Amygdala (tissue), 56 donors: Measurements from ENCODE around the gene HIGD1A.

ENCODE experiments used
- DNase-seq, 56 donors: peaks; one replicate each; lab custom pipeline; 2025; lab: John Stamatoyannopoulos, UW

HIGD1A gene

DNA sequence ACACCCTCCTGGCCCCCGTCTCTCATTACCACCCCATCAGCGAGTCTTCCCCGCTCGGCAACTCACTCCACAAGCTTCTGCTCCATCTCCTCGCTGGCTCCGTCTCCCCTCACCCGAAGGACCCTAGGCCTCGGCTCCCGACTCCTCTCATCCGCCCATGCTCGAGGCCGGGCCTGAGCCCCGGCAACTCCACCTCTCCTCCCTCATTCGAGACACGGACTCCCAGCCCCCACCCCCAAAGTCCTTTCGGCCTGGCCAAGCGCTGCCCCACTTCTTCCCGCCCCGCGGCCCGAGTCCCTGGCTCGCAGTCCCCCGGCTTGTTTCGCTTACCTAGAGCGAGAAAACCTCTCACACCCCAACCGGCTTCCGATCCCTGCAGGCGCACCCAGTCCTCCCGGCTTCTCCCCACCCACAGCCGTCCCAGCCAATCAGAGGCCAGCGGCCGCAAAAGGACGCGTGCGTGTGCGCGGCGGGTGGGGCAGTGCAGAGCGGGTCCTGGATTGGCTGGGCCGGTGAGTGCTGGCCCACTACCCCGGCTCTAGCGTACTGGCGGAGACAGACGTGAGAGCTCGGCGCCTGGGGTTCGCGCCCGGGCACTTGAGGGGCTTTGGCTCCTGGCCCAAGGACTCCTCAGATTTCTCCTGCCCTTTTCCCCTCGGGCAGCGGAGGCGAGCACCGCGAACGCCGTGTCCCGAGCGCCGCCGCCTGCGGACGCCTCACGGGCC is at the start of gene HIGD1A:
TSS of gene HIGD1A (minus strand) at position 385 of the 725 bp plus-strand sequence. CDS start 10,237 bp downstream, outside the sequence.
- peak; percentile 79 to 98 (median 94) for DNase-seq

DNA sequence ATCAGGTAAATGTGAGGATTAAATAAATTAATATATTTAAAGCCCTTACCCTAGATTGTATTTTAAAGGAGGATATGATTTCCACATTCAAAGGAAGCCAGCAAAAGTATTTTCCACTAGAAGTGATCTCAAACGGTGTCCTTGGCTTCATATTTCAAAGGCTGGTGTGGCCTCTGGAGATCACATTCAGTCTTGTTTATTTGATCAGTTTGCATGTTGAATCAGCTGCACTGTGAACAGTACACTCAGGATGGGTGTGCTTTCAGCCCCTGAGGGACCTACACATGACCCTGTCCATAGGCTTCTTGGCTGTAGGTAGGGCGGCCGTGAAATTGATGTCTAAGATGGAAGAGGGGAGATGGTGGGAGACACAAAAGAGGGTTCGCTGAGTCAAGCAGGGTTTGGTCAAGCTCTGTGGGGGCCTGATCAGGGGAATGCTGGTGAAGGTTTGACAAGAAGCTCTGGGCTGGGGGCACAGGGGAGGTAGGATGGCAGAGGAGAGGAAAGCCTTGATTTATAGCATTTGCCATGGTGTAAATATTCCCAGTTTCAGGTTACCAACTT is 49.5 kb upstream of the HIGD1A start:
- DNase-seq, result no peak

DNA sequence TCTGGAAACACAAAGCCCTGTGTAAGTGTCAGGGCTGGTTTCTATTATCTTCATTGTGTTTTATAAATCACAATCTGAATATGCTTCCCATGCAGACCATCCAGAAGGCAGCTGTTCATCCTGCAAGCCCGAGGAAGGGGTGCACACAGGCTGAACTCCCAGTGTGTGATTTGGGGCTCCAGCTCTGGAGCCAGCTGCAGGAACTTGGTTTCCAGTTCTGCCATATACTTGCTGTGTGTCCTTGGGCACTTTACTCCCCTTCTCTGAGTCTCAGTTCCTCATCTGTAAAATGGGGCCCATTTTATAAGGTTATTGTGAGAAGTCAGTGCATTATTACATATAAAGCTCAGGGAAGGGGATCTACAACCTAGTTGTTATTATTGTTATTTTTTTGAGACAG is 48.8 kb upstream of the HIGD1A start:
- no peak for DNase-seq

DNA sequence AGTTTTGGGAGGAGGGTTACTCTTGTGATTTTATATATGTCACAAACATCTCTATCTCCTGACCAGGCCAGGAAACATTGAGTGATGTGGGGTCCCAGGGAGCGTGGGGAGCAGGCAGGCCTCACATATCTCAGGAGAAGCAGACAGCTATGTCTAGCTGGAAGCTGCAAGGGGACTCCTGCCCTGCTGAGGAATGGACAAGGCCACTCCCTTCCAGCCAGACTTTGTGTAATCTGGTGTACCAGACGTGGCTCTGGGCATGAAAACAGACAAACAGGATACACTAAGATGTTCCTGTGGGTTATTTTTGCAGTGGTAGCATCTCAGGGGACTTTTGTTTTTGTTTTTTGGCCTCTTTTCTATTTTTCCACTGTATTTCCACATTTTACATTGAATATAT is 48.2 kb upstream of the HIGD1A start:
- DNase-seq, result no peak

DNA sequence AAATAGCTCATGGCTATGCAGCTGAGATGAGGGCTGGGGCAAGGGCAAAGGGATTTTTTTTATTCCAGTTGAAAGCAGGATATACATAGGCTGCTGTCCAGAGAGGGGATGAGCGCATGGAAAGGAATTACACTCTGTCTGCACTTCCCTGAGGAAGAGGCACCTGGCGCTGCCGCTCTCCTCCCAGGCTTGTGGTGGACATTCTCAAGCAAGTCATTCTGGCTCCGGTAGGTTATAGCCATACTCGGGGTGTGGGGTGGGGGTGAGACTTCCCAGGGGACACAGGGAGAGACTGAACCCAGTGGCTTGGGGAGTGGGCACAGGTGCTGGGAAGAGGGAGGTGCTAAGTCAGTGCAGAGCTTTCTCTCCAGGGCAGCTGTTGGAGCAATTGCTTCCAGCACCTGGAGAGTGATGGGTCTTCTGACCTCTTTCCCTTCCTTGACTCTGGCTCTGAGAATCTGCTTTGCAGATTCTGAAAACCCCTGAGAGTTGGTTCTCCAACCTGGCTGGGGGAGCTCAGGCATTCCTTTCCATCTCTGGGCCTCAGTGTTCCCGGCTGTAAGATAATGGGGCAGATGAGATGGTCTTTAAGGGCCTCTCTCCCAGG is 47.0 kb upstream of the HIGD1A start:
- DNase-seq, result no peak

DNA sequence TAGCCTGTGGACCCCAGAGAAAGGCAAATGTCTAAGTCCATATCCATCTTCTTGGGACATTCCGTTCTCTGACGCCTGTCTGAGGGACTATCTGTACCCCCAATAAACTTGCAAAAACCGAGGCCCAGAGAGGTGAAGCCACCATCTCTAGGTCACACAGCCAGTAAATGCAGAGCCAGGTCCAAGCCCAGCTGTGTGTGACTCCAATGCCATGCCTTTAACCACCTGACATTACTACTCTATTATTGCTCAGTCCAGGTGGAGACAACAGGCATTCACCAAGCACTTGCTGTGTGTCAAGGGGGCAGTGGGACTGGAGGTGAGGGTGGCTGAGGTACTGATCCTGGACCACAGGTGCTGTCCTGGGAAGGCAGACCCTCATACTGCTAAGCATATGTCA is 46.0 kb upstream of the HIGD1A start:
- DNase-seq, result no peak

DNA sequence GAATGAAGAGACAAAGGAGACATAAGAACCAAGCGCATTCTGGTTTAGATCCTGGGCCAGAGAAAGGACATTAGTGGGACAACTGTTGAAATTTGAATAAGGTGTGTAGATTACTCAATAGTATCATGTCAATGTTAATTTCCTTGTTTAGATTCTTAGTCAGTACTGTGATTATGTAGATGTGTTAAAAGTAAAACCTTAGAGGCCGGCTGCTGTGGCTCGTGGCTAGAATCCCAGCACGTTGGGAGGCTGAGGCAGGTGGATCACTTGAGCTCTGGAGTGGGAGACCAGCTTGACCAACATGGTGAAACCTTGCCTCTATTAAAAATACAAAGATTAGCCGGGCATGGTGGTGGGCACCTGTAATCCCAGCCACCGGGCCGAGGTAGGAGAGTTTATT is 44.7 kb upstream of the HIGD1A start:
- DNase-seq, result no peak

DNA sequence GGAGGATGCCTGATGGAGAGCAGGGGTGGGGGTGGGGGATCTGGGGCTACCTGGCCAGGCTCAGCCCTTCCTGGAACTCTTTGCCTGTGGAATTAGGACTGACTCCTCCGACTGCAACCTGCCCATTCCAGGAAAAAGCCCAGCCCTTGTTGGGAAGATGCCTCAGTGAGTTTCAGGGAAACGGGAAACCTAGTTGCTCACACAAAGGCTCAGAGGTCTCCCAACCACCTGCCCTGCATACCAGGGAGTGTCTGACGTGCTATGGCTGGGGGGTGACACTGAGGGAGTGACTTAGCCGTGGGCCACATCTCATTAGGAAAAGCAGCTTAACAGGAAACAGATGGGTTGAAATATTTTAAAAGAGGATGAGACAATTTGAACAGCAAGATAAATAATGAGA is 43.4 kb upstream of the HIGD1A start:
- no peak for DNase-seq

DNA sequence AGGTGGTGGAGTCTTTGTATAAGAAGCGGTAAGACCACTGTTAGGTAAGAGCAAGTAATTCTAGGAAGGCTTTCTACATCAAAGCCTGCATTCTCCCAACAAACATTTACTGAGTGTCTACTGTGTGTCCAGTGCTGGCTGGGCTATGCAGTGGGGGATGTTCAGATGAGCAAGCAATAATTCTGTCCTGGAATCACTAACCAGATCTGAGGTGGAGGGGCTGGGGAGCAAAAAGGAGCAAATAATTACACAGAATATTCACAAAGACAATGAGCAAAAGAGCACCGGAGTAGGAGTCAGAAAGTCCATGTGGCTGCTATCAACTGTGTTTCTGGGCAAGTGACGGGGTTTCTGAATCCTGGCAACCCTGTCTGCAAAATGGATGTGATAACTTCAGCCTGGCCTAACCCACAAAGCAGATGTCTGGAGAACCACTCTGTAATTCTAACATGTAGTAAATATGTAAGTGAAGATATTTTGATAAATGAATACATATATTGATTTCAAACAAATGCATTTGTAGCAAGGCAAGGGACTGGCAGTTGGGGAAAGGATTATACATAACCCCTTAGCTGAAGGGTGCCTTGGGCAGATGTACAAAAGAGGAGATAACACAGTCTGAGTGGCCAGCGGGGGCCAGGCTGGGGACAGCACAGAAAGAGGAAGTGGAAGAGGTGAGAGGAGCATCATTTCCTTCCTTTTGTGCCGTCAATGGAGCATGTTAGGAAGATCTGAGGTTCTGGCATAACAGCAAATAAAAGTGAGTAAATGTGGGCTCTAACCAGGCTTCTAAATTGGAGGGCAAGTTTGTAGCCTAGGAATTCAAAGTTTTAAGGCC is 42.6 kb upstream of the HIGD1A start:
- DNase-seq, result peak in 18 of 56 donors; percentile 2 to 43 (median 14)

DNA sequence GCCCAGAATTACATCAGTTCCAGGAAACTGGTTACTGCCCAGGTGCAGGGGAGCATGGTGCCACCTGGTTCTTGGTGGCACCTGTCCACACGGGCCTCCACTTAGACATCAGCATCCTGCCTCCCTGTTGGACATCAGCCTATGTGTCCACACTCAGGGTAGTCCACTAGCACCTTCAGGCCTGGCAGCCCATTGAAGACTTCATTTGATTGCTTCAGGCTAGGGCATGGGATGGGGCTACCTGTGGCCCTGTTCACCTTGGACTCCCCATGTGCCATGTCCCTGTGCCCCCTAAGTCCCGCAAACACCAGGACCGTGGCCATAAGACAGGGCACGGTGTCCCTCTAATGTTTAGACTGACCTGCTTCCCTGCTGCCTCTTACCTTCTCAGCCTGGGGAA is 40.5 kb upstream of the HIGD1A start:
- DNase-seq, result no peak

DNA sequence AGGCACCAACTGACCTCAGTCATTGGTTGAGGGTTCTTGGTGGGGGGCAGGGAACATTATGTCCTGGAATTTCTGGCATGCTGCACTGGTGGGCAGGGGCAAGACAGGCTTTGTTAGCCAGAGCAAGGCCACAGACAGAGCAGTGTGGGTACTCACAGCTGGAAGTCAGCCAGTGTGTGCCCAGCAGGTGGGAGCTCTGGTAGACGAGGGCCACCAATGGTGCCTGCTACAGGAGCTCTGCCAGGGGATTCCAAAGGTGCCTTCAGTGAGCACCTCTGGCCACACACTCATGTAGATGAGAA is 40.1 kb upstream of the HIGD1A start:
- no peak for DNase-seq

DNA sequence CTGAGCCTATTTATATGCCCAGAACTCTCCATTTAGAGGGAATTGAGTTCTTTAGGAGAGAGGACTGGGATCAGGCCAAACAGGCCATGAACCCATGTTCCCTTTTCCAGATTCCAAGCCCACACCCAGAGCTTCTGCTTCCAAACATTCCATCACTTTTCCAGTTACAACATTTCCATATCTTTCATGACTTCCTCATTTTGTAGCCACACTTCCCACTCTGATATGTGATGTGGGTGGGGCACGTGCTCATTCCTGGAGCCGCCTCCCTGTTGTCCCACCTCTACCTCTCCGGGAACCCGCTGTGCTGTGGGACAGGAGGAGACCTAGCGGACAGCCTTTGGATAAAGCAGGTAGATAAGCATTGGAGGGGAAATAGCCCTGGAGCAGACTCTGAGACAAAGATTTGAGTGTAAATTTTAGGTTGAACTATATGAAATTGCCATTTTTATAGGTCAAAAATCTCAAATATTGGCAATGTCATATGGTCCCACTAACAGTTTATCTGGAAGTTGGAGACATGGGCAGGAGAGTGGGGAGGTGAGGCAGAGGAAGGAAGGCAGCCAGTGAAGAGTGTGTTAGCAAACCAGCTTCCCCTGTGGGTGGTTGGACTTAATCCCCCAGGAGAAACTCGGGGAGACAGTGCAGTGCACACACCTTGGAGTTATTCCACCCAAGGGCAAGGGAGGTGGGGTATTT is 39.6 kb upstream of the HIGD1A start:
- DNase-seq, result no peak

DNA sequence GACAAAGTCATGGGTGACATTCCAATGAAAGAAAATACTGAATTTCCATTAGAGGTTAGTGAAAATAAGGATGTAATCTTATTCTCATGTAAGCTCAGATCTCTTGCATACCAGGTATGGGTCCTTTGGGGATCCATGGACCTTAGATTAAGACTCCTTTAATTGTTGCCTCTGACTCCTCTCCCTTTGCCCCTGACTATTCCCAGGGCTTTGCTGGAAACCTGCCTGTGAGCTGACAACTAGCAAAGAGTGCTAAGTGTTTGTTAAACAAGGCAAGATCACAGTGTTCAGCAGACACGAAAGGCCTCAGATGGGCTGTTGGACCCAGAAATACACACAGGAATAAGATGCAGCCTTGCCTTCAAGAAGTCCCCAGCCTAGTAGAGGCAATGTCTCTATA is 37.0 kb upstream of the HIGD1A start:
- no peak for DNase-seq

DNA sequence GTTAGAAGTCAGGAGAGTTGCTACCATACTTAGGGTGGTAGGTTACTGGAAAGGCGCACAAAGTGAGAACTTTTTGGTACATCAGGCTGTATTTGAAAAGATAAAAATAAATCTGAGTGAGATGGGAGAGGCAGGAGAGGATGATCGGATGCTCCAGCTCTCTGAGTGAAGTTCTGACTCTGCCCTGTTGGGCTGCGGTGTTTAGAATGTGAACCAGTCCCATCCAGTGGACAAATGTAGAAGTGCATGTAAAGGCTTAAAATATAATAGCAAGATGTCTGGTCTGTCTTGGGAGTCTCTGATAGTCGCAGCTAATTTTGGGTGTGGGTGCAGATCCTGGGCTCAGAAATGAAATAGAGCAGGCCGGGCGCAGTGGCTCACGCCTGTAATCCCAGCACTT is 35.3 kb upstream of the HIGD1A start:
- DNase-seq, result peak in 24 of 56 donors; percentile 3 to 69 (median 16)

DNA sequence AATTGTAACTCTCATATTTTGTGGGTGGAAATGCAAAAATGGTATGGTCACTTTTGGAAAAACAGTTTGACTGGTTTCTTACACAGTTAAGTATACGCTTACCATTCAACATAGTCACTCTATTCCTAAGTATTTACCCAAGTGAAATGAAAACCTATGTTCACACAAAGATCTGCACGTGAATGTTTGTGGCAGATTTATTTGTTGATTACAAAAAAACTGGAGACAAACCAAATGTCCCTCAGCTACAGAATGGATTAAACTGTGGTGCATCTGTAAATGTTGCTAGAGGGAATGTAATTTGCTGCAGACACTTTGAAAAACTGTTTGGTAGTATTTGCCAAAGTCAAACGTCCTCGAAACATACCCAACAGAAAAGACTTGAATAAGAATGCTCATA is 34.3 kb upstream of the HIGD1A start:
- no peak for DNase-seq

DNA sequence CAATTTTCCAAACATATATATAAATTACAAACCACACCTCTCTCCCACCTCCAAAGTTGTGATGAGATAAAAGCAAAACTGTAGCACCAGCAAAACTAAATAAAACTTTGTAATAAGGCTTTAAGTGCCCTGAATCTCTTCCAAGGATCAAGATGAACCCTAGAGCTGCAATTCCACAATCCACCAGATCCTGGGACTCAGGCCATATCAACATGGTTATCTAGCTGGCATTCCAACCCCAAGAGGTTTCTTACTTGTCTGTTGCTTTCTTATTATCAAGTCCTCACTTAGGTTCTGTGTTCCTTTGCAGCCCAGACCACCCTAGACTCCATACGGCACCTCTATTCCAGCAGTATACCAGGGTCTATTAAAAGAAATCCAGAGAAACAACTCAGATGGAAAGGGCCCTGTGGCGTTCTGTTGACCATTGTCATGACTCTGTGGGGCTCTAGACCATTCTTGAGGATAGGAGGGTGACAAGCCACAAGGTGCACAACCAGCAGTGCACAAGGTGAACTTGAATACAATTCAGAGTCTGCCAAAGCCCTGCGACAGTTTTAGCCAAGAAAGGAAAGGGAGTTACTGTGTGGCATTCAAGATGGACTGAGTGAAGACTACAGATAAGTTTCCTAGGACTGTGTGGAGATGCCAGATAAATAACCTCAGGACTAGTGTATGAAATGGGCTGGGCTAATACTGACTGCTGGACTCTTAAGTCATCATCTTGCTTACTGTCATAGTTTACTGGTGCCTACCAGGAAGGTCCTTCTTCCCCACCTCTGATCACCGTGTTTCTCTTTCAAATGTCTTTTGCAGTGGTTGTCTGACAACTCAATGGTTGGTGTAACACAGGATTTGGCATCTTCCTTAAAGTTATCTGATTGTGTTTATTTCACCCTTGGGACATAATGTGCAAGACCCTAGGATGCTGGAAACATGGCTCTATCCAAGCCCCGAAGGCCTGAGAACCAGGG is 32.1 kb upstream of the HIGD1A start:
- no peak for DNase-seq

DNA sequence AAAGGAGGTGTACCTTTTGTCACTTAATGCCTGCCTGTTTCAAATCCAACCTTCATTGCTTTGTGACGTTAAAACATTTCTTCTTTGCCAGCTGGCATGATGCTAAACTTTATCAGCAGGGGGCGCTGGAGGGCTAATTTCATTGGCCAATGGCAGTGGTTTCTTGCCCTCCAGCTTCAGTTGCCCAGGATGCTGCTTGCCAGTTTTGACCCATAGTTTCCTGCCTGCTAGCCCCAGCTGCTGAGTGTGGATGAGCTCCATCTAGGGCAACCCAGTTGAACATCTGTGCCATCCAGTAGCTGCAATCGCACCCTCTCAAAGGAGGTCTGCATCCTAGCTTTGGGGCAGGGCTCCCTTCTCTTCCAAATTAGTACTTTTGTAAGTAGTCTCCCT is 27.0 kb upstream of the HIGD1A start:
- DNase-seq, result peak in 48 of 56 donors; percentile 5 to 85 (median 40)

DNA sequence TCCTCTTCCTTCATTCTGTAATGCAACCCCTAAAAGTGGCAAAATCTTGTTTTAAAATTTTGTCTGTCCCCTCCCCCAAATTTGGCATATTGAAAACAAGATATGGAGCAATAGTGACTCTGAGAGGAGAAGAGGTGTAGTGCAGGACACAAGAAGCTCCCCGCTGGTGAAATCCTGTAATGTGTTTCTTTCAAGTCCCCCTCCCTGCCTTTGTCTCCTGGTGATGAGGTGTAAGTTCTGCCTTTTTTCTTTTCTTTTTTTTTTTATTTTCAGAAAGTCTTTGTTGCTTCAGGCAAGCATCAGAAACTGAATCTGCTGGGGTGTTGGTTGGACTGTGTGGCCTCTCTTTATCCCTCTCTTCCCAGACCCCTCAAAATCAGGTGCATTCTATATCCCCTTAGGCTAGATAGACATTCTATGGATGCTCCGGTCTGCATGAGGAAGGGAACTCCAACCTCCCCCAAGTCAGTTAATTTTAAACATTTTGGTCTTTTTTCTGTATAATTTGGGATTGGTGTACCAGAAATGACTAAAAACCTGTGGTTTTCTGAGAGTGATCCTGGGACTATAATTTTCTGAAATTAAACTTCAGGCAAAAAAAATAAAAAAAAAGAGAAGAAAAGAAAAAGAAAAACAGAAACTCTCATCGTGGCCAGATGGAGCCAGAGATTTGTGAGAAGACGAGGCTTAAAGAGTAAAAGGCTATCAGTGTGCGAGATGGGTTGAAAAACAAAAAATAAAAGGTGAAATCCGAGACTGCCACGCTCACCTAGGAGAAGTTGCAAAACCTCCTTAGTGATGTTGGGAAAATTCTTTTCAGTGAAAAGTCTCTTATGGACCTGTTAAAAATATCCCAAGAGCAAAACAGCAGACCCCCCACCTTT is 26.4 kb upstream of the HIGD1A start:
- DNase-seq, result no peak
